ENCODE measurements around the gene ZNF546.
"Not testable (repeated sequence)": the region's sequence is repeated elsewhere in the genome, so short reads cannot be mapped to it uniquely, and the experiment has no call there.

The ZNF546 gene

DNA sequence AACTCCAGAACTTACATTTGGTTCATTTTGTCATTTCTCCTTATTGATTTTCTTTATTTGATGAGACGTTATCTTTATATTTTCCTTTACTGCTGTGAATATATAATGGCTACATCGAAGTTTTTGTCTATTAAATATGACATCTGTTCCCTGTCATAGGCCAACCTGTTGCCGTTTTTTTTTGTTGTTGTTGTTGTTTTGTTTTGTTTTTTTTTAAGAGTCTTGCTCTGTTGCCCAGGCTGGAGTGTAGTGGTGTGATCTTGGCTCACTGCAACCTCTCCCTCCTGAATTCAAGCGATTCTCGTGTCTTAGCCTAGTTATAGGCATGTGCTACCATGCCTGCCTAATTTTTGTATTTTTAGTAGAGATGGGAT lies 29.7 kb downstream of the ZNF546 start:
- H3K27ac ChIP-seq (ENCODE audit: low read depth, low read length): no peak overlapping the region
- no peaks in the 10 kb centered on the region for H3K9me2 ChIP-seq (replicated peaks; ENCODE audit: insufficient read depth, low read length)
- H3K36me3 ChIP-seq (ENCODE audit: low read length): peaks cover 3% of the 10 kb centered on the region; the same call in 1 of the 2 replicates
- no peak overlapping the region for H3K9ac ChIP-seq (ENCODE audit: low read length)
- H3K4me2 ChIP-seq (ENCODE audit: low read depth, low read length, poor library complexity, severe bottlenecking): no peak overlapping the region
- no peaks in the 10 kb centered on the region for H4K20me1 ChIP-seq (ENCODE audit: low read depth, low read length)
- no peaks in the 10 kb centered on the region for H3K79me2 ChIP-seq (ENCODE audit: insufficient read depth, low read length)
- no peak overlapping the region for H3K4me3 ChIP-seq (ENCODE audit: insufficient read depth, low read length, poor library complexity, severe bottlenecking)
- H2AFZ ChIP-seq (ENCODE audit: low read depth, low read length, severe bottlenecking): no peak overlapping the region
- TF ChIP-seq, protein P1, sequence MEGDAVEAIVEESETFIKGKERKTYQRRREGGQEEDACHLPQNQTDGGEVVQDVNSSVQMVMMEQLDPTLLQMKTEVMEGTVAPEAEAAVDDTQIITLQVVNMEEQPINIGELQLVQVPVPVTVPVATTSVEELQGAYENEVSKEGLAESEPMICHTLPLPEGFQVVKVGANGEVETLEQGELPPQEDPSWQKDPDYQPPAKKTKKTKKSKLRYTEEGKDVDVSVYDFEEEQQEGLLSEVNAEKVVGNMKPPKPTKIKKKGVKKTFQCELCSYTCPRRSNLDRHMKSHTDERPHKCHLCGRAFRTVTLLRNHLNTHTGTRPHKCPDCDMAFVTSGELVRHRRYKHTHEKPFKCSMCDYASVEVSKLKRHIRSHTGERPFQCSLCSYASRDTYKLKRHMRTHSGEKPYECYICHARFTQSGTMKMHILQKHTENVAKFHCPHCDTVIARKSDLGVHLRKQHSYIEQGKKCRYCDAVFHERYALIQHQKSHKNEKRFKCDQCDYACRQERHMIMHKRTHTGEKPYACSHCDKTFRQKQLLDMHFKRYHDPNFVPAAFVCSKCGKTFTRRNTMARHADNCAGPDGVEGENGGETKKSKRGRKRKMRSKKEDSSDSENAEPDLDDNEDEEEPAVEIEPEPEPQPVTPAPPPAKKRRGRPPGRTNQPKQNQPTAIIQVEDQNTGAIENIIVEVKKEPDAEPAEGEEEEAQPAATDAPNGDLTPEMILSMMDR (IDR thresholded peaks at IDR 0.05; ENCODE audit: insufficient read depth, low read length, poor library complexity, severe bottlenecking): no peak
- no peak for TF ChIP-seq EZH2phosphoT487 (conservative IDR thresholded peaks at IDR 0.05; ENCODE audit: low read length)
- no peaks in the 10 kb centered on the region for H3F3A ChIP-seq (ENCODE audit: insufficient read depth)
- no peaks in the 10 kb centered on the region for H3K27me3 ChIP-seq (ENCODE audit: low read length)
- H3K9me3 ChIP-seq (ENCODE audit: insufficient read depth, low read length): peaks cover 62% of the 10 kb centered on the region; the same call in 1 of the 2 replicates

DNA sequence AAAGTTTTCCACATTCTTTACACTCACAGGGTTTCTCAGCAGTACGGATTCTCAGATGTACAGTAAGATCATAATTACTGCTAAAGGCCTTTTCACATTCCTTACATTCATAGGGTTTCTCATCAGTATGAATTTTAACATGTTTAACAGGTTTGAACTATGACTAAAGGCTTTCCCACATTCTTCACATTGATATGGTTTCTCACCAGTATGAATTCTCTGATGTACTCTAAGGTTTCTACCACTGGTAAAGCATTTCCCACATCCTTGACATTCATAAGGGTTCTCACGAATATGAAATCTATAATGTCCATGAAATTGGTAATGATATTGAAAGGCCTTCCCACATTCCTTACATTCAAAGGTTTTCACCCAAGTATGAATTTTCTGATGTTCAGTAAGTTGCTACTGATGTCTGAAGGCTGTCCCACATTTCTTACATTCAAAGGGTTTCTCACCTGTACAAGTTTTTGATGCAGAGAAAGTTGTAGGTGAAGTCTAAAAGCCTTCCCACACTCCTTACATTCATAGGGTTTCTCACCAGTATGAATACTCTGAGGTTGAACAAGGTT lies 37.2 kb downstream of the ZNF546 start:
- H3K4me3 ChIP-seq (ENCODE audit: insufficient read depth, low read length, poor library complexity, severe bottlenecking): no peak overlapping the region
- H3K9ac ChIP-seq (ENCODE audit: low read length): no peak overlapping the region
- H2AFZ ChIP-seq (ENCODE audit: low read depth, low read length, severe bottlenecking): no peak overlapping the region
- H4K20me1 ChIP-seq (ENCODE audit: low read depth, low read length): no peaks in the 10 kb centered on the region
- TF ChIP-seq EZH2phosphoT487 (conservative IDR thresholded peaks at IDR 0.05; ENCODE audit: low read length): no peak
- TF ChIP-seq, protein P1 (IDR thresholded peaks at IDR 0.05; ENCODE audit: insufficient read depth, low read length, poor library complexity, severe bottlenecking): no peak
- peaks cover 17% of the 10 kb centered on the region for H3K36me3 ChIP-seq (ENCODE audit: low read length)
- no peaks in the 10 kb centered on the region for H3K79me2 ChIP-seq (ENCODE audit: insufficient read depth, low read length)
- H3K27ac ChIP-seq (ENCODE audit: low read depth, low read length): no peak overlapping the region
- no peak overlapping the region for H3K4me2 ChIP-seq (ENCODE audit: low read depth, low read length, poor library complexity, severe bottlenecking)
- peaks cover 63% of the 10 kb centered on the region; the same call in 1 of the 2 replicates for H3K9me3 ChIP-seq (ENCODE audit: insufficient read depth, low read length)
- H3K27me3 ChIP-seq (ENCODE audit: low read length): no peaks in the 10 kb centered on the region
- no peaks in the 10 kb centered on the region for H3F3A ChIP-seq (ENCODE audit: insufficient read depth)
- no peaks in the 10 kb centered on the region for H3K9me2 ChIP-seq (replicated peaks; ENCODE audit: insufficient read depth, low read length)

DNA sequence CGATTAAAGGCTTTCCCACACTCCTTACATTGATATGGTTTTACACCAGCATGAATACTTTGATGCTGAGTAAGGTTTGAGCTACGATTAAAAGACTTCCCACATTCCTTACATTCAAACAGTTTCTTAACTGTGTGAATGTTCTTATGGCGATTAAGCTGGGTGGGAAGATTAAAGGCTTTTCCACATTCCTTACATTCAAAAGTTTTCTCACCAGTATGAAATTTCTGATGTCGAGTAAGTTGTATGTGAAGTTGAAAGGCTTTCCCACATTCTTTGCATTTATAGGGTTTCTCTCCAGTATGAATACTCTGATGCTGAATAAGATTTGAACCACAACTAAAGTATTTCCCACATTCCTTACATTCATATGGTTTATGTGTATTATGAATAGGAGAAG lies 39.1 kb downstream of the ZNF546 start:
- Histone ChIP-seq H3K4me3 (ENCODE audit: insufficient read depth, low read length, poor library complexity, severe bottlenecking) (no peak overlapping the region), H4K20me1 (ENCODE audit: low read depth, low read length) (no peaks in the 10 kb centered on the region), H3K79me2 (ENCODE audit: insufficient read depth, low read length) (no peaks in the 10 kb centered on the region), H3K4me2 (ENCODE audit: low read depth, low read length, poor library complexity, severe bottlenecking) (no peak overlapping the region), H3K9ac (ENCODE audit: low read length) (no peak overlapping the region), H3K27me3 (ENCODE audit: low read length) (no peaks in the 10 kb centered on the region), H3K9me3 (ENCODE audit: insufficient read depth, low read length) (peaks cover 51% of the 10 kb centered on the region; the same call in 1 of the 2 replicates), H3K9me2 (replicated peaks; ENCODE audit: insufficient read depth, low read length) (no peaks in the 10 kb centered on the region), H3K36me3 (ENCODE audit: low read length) (peaks cover 14% of the 10 kb centered on the region; the same call in 1 of the 2 replicates), H3F3A (ENCODE audit: insufficient read depth) (no peaks in the 10 kb centered on the region), H2AFZ (ENCODE audit: low read depth, low read length, severe bottlenecking) (no peak overlapping the region), H3K27ac (ENCODE audit: low read depth, low read length) (no peak overlapping the region)
- TF ChIP-seq, protein P1 (IDR thresholded peaks at IDR 0.05; ENCODE audit: insufficient read depth, low read length, poor library complexity, severe bottlenecking): no peak
- TF ChIP-seq EZH2phosphoT487 (conservative IDR thresholded peaks at IDR 0.05; ENCODE audit: low read length): no peak

DNA sequence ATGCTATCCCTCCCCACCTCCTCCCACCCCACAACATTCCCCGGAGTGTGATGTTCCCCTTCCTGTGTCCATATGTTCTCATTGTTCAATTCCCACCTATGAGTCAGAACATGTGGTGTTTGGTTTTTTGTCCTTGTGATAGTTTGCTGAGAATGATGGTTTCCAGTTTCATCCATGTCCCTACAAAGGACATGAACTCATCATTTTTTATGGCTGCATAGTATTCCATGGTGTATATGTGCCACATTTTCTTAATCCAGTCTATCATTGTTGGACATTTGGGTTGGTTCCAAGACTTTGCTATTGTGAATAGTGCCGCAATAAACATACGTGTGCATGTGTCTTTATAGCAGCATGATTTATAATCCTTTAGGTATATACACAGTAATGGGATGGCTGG lies 41.2 kb downstream of the ZNF546 start:
- Histone ChIP-seq H3K36me3 (ENCODE audit: low read length) (peaks cover 12% of the 10 kb centered on the region; the same call in 1 of the 2 replicates), H3K9me3 (ENCODE audit: insufficient read depth, low read length) (peaks cover 34% of the 10 kb centered on the region; the same call in 1 of the 2 replicates)
- H3F3A ChIP-seq (ENCODE audit: insufficient read depth); H3K4me3 ChIP-seq (ENCODE audit: insufficient read depth, low read length, poor library complexity, severe bottlenecking); H4K20me1 ChIP-seq (ENCODE audit: low read depth, low read length); H3K79me2 ChIP-seq (ENCODE audit: insufficient read depth, low read length); H3K9ac ChIP-seq (ENCODE audit: low read length); H3K9me2 ChIP-seq (replicated peaks; ENCODE audit: insufficient read depth, low read length); H3K27ac ChIP-seq (ENCODE audit: low read depth, low read length); H3K27me3 ChIP-seq (ENCODE audit: low read length); H3K4me2 ChIP-seq (ENCODE audit: low read depth, low read length, poor library complexity, severe bottlenecking); H2AFZ ChIP-seq (ENCODE audit: low read depth, low read length, severe bottlenecking): not testable (repeated sequence)

DNA sequence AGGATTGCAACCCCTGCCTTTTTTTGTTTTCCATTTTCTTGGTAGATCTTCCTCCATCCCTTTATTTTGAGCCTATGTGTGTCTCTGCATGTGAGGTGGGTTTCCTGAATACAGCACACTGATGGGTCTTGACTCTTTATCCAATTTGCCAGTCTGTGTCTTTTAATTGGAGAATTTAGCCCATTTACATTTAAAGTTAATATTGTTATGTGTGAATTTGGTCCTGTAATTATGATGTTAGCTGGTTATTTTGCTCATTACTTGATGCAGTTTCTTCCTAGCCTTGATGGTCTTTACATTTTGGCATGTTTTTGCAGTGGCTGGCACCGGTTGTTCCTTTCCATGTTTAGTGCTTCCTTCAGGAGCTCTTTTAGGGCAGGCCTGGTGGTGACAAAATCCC lies 44.9 kb downstream of the ZNF546 start:
- not testable (repeated sequence) for H3K9me3 ChIP-seq (ENCODE audit: insufficient read depth, low read length); H2AFZ ChIP-seq (ENCODE audit: low read depth, low read length, severe bottlenecking); H3K4me2 ChIP-seq (ENCODE audit: low read depth, low read length, poor library complexity, severe bottlenecking); H3K27me3 ChIP-seq (ENCODE audit: low read length); H3K9ac ChIP-seq (ENCODE audit: low read length); H3K27ac ChIP-seq (ENCODE audit: low read depth, low read length); H3K4me3 ChIP-seq (ENCODE audit: insufficient read depth, low read length, poor library complexity, severe bottlenecking); H4K20me1 ChIP-seq (ENCODE audit: low read depth, low read length); H3K9me2 ChIP-seq (replicated peaks; ENCODE audit: insufficient read depth, low read length); H3F3A ChIP-seq (ENCODE audit: insufficient read depth); H3K79me2 ChIP-seq (ENCODE audit: insufficient read depth, low read length)
- peaks cover 20% of the 10 kb centered on the region for H3K36me3 ChIP-seq (ENCODE audit: low read length)

Data from SU-DHL-6 (cell line).